Right atrium auricular region (tissue), 2 donors: ENCODE measurements around the gene PTTG2. TPM values are rescaled to one million over a fixed set of nuclear protein-coding genes. Genes with fewer than 3 reads are reported as not detected.
"Not testable (repeated sequence)": the region's sequence is repeated elsewhere in the genome, so short reads cannot be mapped to it uniquely, and the experiment has no call there.

Experiments
- DNase-seq: peaks from one replicate; pipeline ENCODE4 v3.0.0-alpha.2; 2019; ENCODE audit warnings: low spot score
- H3K27ac ChIP-seq, 2 donors: fragments of 200-600 bp; sonication (generic); 1 replicate in 1 of 2; 2 replicates in 1 of 2; pipeline ENCODE4 v1.5.1; 2016 to 2019
- H3K27me3 ChIP-seq, 2 donors: fragments of 200-600 bp; sonication (generic); one replicate each; pipeline versions ENCODE4 v1.5.1 to v1.6.0; 2017 to 2019
- H3K36me3 ChIP-seq: fragments of 200-600 bp; sonication (generic); one replicate; pipeline ENCODE4 v1.5.1; 2016
- H3K4me1 ChIP-seq, 2 donors: fragments of 200-600 bp; sonication (generic); one replicate each; pipeline versions ENCODE4 v1.5.1 to v1.6.0; 2017 to 2019
- H3K4me3 ChIP-seq, 2 donors: fragments of 200-600 bp; sonication (generic); 1 replicate in 1 of 2; 2 replicates in 1 of 2; pipeline ENCODE4 v1.5.1; 2017 to 2019; ENCODE audit warnings: mild to moderate bottlenecking in 1 of 2, moderate library complexity in 1 of 2
- H3K9me3 ChIP-seq, 2 donors: fragments of 200-600 bp; sonication (generic); one replicate each; pipeline ENCODE4 v1.5.1; 2019
- total RNA-seq, 2 donors: library from RNA; depleted of rRNA; stranded (reverse); fragments of >200 nt; gene quantifications; one replicate each; pipeline ENCODE4 v1.1.0, GENCODE V29; 2016
- TF ChIP-seq, protein P1 (sequence below), 2 donors: fragments of 200-600 bp; sonication (generic); IDR thresholded peaks; one replicate each; pipeline ENCODE4 v1.5.1; 2019; ENCODE audit warnings: antibody characterized with exemption in 2 of 2

PTTG2 gene
- total RNA-seq, 2 donors from 2014 or later: 3.6 TPM; not detected in 1

DNA sequence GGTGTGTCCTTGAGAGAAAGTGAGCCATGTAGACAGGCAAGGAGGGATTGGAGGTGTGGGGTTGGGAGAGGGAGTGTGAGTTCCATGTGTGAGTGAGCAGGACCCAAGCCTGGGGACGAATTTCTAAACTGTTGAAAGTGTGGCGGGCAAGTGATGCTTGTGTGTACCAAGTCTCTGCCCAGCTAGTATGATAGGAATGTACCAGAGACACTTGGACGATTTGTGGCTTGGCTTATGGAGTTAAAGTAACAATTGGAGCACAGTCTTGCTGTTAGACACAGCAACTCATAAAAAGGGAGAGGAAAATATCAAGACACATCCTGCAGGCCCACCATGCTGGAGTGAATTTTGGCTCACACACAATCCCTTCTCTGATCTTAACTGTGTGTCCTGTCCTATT is 8.5 kb downstream of the PTTG2 start:
- Histone ChIP-seq H3K27me3 (no peaks in the 10 kb centered on the region), H3K4me3 (no peak overlapping the region), H3K9me3 (no peaks in the 10 kb centered on the region), H3K36me3 (no peaks in the 10 kb centered on the region), H3K27ac (peak overlapping the region in 1 of 2 donors; percentile 51), H3K4me1 (peaks cover 0 to 36% of the 10 kb centered on the region in 2 donors)
- DNase-seq: no peak
- TF ChIP-seq, protein P1, sequence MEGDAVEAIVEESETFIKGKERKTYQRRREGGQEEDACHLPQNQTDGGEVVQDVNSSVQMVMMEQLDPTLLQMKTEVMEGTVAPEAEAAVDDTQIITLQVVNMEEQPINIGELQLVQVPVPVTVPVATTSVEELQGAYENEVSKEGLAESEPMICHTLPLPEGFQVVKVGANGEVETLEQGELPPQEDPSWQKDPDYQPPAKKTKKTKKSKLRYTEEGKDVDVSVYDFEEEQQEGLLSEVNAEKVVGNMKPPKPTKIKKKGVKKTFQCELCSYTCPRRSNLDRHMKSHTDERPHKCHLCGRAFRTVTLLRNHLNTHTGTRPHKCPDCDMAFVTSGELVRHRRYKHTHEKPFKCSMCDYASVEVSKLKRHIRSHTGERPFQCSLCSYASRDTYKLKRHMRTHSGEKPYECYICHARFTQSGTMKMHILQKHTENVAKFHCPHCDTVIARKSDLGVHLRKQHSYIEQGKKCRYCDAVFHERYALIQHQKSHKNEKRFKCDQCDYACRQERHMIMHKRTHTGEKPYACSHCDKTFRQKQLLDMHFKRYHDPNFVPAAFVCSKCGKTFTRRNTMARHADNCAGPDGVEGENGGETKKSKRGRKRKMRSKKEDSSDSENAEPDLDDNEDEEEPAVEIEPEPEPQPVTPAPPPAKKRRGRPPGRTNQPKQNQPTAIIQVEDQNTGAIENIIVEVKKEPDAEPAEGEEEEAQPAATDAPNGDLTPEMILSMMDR (IDR thresholded peaks at IDR 0.05): no peak

DNA sequence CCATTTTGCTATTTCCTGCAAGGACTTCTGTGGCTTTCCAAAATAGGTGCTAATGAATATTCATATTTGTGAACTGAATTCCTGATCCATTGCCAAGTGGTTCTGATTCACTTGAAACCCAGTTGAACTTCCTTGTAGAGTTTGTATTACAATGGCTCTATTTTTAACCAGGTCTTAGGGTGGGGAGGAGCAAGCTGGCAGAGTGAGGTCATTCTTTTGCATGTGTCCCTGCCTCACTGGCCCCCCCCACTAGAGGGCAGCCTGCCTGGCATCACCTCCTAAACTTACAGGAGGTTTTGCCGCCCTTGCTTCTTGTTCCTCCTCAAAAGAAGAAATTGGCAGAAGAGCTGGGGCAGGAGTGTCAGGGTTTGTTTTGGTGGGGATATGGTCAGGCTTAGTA is 10.5 kb downstream of the PTTG2 start:
- TF ChIP-seq, protein P1 (IDR thresholded peaks at IDR 0.05): peak; percentile 30 to 63

DNA sequence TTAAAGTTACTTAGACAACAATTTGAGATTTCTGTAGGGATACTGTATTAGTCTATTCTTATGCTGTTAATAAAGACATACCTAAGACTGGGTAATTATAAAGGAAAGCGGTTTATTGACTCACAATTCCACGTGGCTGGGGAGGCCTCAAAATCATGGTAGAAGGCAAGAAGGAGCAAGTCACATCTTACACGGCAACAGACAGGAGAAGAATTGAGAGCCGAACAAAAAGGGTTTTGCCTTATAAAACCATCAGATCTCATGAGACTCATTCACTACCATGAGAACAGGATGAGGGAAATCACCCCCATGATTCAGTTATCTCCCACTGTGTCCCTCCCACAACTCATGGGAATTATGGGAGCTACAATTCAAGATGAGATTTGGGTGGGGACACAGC is 11.0 kb downstream of the PTTG2 start:
- Histone ChIP-seq H3K36me3 (no peaks in the 10 kb centered on the region), H3K27me3 (no peaks in the 10 kb centered on the region), H3K4me3 (no peak overlapping the region), H3K4me1 (peaks cover 0 to 25% of the 10 kb centered on the region in 2 donors), H3K27ac (peak overlapping the region; percentile 38 to 48), H3K9me3 (no peaks in the 10 kb centered on the region)
- TF ChIP-seq, protein P1 (IDR thresholded peaks at IDR 0.05): no peak
- no peak for DNase-seq

More for the DNA sequence above, 10.5 kb downstream of the PTTG2 start:
- Histone ChIP-seq H3K4me1 (peaks cover 0 to 25% of the 10 kb centered on the region in 2 donors), H3K4me3 (no peak overlapping the region), H3K9me3 (no peaks in the 10 kb centered on the region), H3K27ac (peak overlapping the region; percentile 60 to 68), H3K27me3 (no peaks in the 10 kb centered on the region), H3K36me3 (no peaks in the 10 kb centered on the region)
- DNase-seq: peak; percentile 72

DNA sequence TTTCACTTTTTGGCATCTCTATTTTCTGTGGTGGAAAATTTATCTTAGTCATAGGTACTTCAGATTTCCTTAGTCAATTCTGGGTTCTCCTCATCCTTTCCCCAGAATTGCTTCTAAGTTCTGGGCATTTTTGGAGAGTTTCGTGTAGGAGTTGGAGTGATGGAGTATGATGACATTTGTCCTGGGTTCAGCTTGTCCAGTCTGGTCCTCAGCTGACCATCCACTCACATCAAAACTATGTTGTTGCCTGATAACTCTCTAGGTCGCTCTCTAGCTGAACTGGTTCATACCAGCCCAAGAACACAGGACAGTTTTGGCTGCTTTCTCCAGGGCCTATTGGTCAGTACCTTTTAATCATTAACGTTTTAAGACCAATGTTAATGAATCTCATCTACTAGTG is 13.2 kb downstream of the PTTG2 start:
- Histone ChIP-seq H3K9me3 (no peaks in the 10 kb centered on the region), H3K4me1 (peaks cover 0 to 25% of the 10 kb centered on the region in 2 donors), H3K4me3 (no peak overlapping the region), H3K36me3 (no peaks in the 10 kb centered on the region), H3K27me3 (no peaks in the 10 kb centered on the region), H3K27ac (peak overlapping the region in 1 of 2 donors; percentile 60)
- DNase-seq: no peak
- TF ChIP-seq, protein P1 (IDR thresholded peaks at IDR 0.05): no peak

DNA sequence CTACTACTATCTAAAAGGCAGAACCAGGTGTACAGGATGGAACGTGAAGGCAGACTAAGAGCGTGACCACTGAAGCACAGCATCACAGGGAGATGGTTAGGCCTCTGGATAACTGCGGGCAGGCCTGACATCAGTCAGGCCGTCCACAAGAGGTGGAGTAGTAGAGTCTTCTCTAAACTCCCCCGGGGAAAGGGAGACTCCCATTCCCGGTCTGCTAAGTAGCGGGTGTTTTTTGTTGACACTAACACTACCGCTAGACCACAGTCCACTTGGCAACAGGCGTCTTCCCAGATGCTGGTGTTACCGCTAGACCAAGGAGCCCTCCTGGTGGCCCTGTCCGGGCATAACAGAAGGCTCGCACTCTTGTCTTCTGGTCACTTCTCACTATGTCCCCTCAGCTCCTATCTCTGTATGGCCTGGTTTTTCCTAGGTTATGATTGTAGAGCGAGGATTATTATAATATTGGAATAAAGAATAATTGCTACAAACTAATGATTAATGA is 15.2 kb downstream of the PTTG2 start:
- peaks cover 0 to 30% of the 10 kb centered on the region in 2 donors for H3K4me1 ChIP-seq
- H3K36me3 ChIP-seq, H3K27me3 ChIP-seq, H3K4me3 ChIP-seq, DNase-seq, H3K9me3 ChIP-seq, H3K27ac ChIP-seq: not testable (repeated sequence)

DNA sequence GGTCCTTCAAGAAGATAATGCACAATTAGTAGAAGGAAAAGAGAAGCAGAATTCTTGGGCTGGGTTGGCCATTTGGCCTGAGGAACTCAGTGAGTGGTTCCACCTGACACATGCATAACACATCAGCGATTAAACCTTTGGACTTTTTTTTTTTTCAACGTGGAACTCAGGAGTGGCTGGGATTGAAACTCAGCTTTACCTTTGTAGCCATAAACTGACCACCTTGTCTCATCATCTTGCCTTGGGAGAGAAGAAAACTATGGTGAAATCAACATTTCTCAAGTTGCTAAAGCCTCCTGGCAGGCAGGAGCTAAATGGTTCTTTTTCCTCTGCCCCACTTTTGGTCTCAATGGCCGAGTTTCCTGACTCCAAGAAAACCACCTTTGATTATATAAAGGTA is 16.3 kb downstream of the PTTG2 start:
- DNase-seq: no peak
- H3K36me3 ChIP-seq: no peaks in the 10 kb centered on the region
- H3K4me3 ChIP-seq: peak overlapping the region; percentile 37 to 92
- peak overlapping the region; percentile 97 to 99 for H3K27ac ChIP-seq
- TF ChIP-seq, protein P1 (IDR thresholded peaks at IDR 0.05): no peak
- no peaks in the 10 kb centered on the region for H3K27me3 ChIP-seq
- no peaks in the 10 kb centered on the region for H3K9me3 ChIP-seq
- H3K4me1 ChIP-seq: peaks cover 0 to 34% of the 10 kb centered on the region in 2 donors
